ENCODE data around the gene SYTL3.

GRCh38 chr6:158687506-158687905 lies 37.7 kb downstream of the SYTL3 start:
- TF ChIP-seq TAF1 (IDR thresholded peaks at IDR 0.05; ENCODE audit: low read depth, low read length) (no peak), POLR2A (IDR thresholded peaks at IDR 0.05; ENCODE audit: low read depth, low read length) (no peak)
